Stimulated activated CD4-positive, alpha-beta T cell treated with anti-CD3 and anti-CD28 coated beads, Interleukin-1b, Interleukin-23, amount 100 ng/mL, for 1 hour (primary cell): Measurements from ENCODE around the gene CDH5.

Experiments
- DNase-seq, 2 donors: peaks; one replicate each; pipeline ENCODE4 v3.0.0-alpha.2; 2020; ENCODE audit warnings: low read depth in 2 of 2

CDH5 gene

DNA sequence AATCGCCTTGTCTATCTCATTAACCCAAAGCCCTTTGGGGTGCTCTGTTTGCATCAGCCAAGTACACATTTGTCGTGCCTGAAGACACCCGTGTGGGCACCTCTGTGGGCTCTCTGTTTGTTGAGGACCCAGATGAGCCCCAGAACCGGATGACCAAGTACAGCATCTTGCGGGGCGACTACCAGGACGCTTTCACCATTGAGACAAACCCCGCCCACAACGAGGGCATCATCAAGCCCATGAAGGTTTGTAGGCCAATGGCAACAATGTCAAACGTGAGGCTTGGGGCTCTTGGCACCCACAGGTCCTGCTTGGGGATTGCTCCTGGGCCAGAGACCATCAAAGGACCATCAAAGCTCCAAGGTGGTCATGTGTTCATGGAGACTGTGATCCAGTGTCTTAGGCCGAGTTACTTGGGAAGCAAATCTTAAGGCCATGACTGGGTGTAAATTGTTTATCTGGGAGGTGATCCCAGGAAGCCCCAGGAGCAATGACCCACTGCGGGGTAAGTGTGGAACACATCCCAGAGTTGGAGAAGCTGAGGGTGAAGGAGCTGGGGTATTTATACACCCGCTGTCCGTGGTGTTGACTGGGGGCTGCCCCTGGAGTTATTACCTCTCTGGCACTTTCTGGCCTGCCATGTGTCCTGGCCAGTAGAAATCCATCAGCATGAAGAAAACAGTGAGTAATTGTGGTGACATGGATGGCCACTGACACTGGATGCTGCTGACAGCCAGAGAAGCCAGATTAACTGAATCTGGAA is 24.0 kb downstream of the CDH5 start:
- DNase-seq: no peak

DNA sequence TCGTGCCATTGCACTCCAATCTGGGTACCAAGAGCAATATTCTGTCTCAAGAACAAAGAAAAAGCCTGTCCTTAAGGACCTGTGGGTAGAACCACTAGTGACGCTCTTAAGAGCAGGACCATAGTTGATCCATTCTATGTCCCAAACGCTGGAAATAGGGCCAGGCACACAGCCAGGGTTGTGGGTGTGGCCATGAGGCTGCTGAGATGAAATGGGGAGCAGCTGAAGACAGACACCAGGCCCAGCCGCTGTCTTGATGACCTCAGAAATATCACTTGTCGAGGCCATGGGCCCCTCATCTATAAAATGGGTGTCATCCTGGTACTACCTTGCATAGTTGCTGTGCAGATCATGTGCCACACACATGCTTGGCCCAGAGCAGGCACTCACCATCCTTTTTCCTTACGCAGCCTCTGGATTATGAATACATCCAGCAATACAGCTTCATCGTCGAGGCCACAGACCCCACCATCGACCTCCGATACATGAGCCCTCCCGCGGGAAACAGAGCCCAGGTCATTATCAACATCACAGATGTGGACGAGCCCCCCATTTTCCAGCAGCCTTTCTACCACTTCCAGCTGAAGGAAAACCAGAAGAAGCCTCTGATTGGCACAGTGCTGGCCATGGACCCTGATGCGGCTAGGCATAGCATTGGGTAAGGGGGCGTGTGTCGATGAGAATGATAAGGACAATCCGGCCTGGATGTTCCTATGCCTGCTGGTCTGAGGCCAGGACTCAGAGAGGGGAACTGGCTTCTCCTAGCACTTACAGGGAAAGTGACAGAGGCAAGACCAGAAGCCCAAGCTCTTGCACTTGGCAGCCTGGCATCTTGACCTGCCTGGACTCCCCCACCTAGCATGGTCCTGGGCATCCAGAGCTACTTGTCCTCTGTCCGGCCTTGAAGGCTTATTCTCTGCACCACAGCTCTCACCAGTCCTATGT is 25.5 kb downstream of the CDH5 start:
- no peak for DNase-seq

DNA sequence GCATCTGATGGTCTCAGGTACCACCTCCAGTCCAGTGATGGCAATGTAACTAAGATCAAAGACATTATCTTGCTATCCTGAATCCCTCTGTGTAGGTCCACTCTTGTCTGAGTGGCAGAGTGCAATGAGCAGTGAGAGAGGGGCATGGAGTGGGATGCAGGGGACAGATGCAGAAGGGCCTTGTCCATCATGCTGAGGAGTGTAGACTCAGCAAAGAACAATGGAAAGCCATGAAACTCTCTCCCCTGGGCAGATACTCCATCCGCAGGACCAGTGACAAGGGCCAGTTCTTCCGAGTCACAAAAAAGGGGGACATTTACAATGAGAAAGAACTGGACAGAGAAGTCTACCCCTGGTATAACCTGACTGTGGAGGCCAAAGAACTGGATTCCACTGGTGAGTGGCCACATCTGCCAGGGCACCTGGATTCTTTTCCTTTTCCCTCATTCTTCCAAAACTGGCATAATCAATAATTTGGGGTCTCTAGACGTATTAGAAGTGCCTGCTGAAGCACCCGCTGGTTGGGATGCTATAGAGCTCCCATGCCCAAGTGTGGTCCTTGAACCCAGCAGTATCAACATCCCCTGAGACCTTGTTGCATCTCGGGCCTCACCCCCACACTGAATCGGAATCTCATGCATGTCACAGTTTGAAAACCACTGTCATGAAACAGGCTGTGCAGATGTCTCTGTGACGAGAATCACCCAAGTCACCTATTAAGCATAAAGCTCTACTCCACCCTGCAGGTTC is 29.5 kb downstream of the CDH5 start:
- DNase-seq: no peak

DNA sequence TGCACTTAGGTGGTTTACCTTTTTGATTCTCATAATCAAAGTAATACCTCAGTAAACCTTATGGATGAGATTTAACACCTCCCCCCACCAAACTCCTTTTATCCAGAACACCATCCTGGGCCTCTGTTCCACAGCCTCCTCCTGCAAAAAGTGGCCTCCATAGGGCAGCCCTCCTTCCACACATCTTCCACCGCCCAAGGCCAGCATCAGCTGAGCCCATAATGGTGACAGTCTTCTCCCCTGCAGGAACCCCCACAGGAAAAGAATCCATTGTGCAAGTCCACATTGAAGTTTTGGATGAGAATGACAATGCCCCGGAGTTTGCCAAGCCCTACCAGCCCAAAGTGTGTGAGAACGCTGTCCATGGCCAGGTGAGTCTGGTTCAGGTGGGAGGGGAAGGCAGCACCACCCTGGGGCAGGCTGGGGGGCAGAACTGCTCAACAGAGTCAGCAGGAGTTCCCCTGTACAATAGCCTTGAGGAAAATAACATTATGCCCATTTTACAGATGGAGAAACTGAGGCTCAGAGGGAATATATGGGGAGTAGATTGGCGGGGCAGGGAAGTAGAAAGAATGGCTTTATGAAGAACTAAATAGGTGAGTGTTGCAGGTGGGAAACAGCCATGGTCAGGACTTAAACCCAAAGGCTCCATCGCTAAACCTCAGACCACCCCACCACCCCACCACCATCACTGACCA is 31.4 kb downstream of the CDH5 start:
- no peak for DNase-seq

DNA sequence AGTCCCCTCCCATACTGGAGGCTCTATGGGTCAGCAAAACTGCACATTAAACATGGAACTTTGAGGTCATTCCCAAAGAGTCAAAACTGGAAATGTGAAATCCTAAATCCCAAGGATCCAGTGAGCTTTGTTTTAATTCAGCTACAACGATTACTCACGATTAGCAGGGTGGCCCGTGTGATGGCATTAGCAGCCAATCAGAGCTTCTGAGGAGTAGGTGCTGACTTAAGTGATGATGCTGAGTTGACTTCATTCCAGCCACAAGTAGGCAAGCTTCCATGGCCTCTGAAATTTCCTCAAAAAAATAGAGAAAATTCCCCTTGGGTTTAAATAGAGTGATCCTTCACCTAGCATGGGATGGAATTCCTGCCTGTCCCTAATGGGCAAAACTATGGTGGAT is 32.5 kb downstream of the CDH5 start:
- DNase-seq: no peak

DNA sequence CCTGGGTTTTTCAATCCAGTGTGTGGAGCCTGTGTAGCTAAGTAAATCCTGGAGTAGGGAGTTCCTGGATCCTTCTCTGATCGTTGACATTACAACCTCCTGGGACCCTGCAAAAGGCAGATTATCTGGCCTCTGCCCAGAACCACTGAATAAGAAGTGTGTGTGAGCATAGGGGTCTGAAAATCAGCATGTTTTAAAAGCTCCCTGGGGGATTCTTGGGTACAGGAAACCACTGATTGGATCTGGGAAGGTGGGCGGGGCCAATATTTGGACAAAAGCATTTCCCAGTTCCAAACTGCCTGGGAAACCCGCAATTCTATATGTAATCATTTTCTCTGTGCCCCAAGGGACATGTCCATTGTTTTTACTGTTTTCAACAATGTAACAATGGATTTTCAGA is 33.4 kb downstream of the CDH5 start:
- DNase-seq: no peak

DNA sequence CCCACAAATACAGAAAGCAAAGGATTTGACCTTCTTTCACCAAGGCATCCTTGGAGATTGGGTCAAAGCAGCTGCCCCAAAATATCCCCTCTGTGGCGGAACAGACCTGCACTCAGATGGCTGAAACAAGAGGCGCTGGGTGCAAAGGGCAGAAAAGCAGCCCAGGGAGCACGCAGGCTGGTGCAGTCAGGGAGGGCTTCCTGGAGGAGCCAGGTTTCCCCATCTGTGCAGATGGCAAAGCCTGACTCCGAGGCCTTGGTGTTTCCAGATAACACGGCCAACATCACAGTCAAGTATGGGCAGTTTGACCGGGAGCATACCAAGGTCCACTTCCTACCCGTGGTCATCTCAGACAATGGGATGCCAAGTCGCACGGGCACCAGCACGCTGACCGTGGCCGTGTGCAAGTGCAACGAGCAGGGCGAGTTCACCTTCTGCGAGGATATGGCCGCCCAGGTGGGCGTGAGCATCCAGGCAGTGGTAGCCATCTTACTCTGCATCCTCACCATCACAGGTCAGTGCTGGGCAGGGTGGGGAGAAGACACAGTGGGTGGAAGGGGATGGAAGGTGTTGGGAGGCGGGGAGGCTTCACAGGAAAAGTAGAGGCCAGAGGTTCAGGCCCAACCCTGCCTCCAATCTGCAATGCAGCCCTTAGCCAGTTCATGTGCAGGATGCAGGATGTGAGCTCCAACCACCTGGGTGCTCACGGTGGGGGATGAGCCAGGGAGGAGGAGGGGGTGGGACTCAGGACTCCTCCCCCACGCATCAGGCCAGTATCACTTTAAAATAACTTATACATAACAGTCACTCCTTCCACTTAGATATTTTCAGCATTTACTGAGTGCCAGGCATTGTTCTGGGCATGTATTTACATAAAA is 34.3 kb downstream of the CDH5 start:
- DNase-seq: no peak

DNA sequence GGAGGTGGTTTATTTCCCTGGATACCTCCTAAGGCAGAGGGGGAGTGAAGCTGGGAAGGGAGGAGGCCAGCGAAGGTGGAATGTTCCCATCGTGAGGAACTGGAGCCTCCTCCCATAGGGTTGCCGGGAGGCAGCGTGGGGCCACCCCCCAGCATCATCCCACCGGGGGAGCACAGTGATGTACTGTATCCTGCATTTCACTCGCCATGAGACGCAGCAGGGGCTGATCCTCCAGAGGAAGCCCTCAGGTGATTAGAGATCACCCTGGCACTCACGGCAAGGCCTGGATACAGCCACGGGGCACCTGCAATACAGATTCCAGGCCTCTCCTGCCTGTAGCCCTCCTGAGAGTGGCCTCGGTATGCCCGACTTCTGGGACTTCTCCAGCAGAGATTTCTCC is 35.1 kb downstream of the CDH5 start:
- DNase-seq: no peak

DNA sequence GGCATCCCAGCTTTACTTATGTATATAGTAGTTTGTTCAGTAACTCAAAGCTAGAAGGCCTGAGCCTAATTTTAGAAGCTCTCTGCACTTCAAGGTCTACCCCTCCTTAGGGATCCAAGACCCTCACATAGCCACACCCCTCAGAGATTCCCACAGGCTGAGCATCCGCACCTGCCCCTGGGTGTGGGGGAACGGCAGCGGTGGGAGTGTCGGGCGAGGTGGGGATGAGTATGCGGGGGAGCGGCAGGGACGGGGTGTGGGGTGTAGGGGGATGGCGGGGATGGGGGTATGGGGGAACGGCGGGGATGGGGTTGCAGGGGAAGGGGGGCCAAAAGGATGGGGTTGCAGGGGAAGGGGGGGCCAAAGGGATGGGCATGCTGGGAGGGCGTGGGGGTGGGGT is 35.7 kb downstream of the CDH5 start:
- DNase-seq: no peak

DNA sequence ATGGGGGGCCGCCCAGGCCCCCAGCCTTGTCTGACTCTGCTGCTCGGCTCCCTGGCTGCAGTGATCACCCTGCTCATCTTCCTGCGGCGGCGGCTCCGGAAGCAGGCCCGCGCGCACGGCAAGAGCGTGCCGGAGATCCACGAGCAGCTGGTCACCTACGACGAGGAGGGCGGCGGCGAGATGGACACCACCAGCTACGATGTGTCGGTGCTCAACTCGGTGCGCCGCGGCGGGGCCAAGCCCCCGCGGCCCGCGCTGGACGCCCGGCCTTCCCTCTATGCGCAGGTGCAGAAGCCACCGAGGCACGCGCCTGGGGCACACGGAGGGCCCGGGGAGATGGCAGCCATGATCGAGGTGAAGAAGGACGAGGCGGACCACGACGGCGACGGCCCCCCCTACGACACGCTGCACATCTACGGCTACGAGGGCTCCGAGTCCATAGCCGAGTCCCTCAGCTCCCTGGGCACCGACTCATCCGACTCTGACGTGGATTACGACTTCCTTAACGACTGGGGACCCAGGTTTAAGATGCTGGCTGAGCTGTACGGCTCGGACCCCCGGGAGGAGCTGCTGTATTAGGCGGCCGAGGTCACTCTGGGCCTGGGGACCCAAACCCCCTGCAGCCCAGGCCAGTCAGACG is 36.2 kb downstream of the CDH5 start:
- no peak for DNase-seq

DNA sequence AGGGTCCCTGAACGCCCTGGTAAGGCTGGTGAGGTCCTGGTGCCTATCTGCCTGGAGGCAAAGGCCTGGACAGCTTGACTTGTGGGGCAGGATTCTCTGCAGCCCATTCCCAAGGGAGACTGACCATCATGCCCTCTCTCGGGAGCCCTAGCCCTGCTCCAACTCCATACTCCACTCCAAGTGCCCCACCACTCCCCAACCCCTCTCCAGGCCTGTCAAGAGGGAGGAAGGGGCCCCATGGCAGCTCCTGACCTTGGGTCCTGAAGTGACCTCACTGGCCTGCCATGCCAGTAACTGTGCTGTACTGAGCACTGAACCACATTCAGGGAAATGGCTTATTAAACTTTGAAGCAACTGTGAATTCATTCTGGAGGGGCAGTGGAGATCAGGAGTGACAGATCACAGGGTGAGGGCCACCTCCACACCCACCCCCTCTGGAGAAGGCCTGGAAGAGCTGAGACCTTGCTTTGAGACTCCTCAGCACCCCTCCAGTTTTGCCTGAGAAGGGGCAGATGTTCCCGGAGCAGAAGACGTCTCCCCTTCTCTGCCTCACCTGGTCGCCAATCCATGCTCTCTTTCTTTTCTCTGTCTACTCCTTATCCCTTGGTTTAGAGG is 37.1 kb downstream of the CDH5 start:
- no peak for DNase-seq

DNA sequence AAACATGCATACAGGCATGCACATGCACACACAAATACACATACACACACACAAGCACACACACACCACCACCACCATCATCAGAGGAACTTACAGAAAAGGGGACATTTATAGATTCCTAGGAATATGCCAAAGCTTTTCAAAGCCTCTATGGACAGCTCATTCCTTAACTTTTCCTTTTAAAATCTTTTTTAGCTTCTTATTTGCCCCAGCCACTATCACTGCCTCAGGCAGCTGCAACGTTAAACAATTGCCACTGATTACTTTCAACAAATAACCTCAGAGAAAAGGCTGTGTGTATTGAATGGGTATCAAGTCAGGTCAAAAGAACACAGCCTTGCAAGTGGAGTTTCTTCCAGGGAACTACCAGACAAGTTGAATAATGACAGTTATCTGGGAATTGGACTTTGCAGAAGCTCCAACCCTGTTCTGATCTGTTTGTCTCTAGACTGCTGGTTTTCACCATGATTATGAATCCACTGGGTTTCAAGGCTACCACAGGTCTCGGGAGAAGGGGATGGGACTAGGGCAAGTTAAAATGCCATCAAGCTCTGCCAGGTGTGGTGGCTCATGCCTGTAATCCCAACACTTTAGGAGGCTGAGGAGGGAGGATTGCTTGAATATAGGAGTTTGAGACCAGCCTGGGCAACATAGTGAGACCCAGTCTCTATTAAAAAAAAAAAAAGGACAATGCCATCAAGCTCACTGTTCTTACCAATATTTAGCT is 38.7 kb downstream of the CDH5 start:
- no peak for DNase-seq

DNA sequence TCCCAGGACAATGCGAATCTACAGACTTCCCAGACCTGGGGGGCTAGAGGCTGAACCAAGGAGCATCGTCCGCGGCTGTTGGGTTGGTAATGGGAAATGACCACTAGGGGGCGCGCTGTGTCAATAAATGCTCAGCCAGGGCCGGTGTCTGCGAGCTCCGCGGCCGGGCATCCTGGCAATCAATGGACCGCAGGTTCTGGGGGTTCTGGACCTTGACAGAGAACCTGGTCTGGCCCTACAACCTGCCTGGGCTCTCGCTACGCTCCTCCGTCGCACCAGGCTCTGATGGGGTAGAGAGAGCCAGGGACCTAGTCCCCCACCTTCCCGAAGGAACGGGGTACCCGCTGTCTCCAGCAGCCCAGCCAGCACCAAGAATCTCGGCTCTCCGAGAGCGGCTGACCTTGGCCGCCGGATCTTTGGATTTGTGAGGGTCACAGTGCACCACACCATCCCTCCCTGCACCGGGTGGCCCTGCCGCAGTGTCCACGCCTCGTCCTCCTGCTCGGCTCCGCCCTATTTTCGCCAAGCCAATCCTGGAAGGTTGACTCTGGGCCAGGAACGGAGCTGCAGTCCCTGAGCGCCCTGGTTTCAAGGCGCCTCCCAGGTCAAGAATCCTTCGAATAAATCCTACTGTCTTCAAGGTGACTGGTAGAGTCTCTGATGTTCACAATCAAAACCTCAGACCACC is 40.2 kb downstream of the CDH5 start:
- peak; percentile 70 to 89 for DNase-seq

DNA sequence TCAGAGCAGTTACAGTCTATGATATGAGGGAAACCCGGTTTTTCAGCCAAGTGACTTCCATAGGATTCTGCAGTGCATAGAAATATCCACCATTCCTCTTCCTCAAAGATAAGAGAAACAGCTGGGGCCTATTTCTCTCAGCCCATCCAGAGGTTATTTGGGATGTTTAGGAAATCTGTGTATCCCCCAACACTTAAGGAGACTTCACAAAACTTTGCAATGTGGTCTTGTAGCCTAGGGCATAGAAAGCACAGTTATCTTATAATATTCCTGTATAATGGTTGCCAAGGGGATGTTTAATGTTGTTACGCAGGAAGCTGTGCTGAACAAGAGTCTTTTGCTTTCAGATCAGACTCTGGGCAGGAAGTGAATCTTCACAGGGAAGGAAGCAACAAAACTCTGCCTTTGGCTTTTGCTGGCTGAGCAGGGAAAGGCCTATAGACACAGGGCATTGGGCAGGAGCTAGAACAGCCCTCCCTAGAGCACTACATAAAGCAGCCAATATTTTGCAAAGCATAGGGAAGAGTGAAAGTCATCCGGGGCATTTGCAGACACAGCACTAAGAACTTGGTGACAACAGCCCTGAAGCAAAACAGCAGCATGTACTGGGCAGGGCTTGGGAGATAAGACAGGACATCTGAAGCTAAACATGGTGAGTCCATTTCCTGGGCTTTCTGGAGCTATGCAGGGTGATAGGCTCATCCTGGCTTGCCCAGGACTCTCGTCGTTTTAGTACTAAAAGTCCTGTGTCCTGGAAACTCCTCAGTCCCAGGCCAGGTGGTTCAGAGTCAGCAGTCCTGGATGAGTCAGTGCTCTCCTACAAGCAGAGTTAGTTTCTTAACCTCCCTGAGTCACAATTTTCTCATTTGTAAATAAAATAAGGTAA is 41.9 kb downstream of the CDH5 start:
- no peak for DNase-seq

DNA sequence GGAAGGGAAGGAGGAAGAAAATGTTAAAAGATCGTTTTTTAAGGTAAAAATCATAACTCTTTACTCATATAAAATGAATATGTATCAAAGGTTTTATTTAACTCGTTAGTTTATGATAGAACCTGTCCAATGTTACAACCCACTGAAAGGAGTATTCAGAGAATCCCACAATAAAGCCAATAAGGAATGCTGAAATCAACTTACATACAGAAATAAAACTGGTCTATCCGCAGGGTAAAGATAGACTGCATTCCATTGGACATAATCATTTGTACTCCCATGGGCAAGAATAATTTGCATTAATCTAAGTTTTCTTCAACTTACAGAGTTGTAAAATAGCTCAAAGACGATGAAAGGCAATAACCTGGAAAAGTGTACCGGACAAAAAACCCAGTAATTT is 42.7 kb downstream of the CDH5 start:
- no peak for DNase-seq

DNA sequence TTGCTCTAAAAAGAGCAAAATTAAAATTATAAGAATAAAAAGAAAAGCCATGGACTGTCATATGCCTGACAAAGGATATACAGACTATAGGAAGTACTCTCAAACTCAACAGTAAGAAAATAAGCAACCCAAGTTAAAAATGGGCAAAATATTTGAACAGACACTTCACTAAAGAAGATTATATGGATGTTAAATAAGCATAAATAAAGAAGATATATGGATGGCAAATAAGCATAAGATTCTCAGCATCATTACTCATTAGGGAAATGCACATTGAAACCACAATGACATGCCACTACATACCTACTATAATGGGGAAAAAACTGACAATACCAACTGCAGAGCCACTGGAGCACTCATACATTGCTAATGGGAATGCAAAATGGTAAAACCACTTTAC is 45.7 kb downstream of the CDH5 start:
- DNase-seq: no peak

DNA sequence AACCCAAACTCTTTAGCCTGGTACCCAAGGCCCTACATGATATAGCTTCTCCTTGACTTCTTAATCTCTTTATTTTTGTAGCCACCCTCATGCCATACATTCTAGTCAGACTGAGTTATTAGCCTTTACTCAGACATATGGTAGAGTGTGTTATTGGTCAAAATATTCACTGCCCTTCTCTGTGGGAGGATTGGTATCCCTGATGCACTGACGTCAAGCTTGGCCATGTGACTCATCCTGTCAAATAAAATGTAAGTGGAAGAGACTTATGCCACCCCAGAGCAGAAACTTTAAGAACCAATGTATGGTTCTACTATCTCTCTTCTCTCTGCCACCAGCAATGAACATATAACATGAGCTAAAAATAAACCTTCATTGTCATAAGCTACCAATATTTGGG is 48.4 kb downstream of the CDH5 start:
- no peak for DNase-seq

DNA sequence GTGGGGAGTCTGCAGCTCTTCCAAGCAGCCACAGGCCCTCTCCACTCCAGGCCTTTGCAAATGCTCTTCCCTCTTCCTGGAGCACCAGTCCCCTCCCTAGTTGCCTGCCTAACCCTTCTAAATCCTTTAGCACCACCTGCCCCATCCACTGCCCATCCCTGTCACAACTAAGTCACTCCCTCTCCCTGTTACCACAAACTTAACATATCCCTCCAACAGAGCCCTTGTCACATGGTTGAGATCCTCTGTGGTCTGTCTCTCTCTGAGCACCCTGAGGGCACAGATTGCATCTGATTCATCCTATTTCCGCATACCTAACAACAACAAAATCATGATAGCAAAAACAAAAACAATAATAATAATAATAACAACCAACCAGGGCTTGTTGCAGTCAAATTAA is 49.6 kb downstream of the CDH5 start:
- no peak for DNase-seq
